ENCODE measurements around the gene CDHR4. TPM values are rescaled to one million over a fixed set of nuclear protein-coding genes. Genes with fewer than 3 reads are reported as not detected.

Gene CDHR4
- not detected for total RNA-seq
- not detected for polyA plus RNA-seq (2013, experiment 1 of 2)
- not detected for polyA plus RNA-seq (2013, experiment 2 of 2)
- long read RNA-seq, experiment 1, result 0 reads
- long read RNA-seq, experiment 2, result 0 reads
- long read RNA-seq, experiment 3, result 0 reads
- long read RNA-seq, experiment 4, result 0 reads

- Histone ChIP-seq H3K4me1 (ENCODE audit: control insufficient read depth, insufficient read depth, low read length) (no peaks in the 10 kb centered on the region), H3K9ac (ENCODE audit: extremely low read depth, low read length, poor library complexity, severe bottlenecking) (no peak within 1 kb of the TSS), H3K36me3 (ENCODE audit: control insufficient read depth, insufficient read depth, low read length) (no peaks in the 10 kb centered on the region), H3K4me3 (ENCODE audit: low read length) (no peak within 1 kb of the TSS), H3K9me3 (ENCODE audit: control insufficient read depth, low read length) (no peaks in the 10 kb centered on the region), H3K27me3 (ENCODE audit: control insufficient read depth, insufficient read depth, low read length, poor library complexity, severe bottlenecking) (peaks cover 41% of the 10 kb centered on the region), H3K27ac (ENCODE audit: low read depth, low read length) (no peak within 1 kb of the TSS)
- no peaks in the 10 kb centered on the region for H3K9me3 Mint-ChIP-seq
- H3K27me3 Mint-ChIP-seq (ENCODE audit: insufficient read depth), result peaks cover 55% of the 10 kb centered on the region
- peaks cover 4% of the 10 kb centered on the region for H3K4me1 Mint-ChIP-seq
- 81 to 87% methylated on average over 3 to 4 of the region's 4 CpGs for WGBS, 2 experiments (ENCODE audit: insufficient coverage in 1 of 2, insufficient read length in 1 of 2)
- DNase-seq, result no peak
- H3K4me3 Mint-ChIP-seq, result no peak within 1 kb of the TSS
- H3K36me3 Mint-ChIP-seq (ENCODE audit: low read depth), result no peaks in the 10 kb centered on the region
- no peak for TF ChIP-seq CTCF (conservative IDR thresholded peaks at IDR 0.05)
- H3K27ac Mint-ChIP-seq, result no peak within 1 kb of the TSS
Observed at GRCh38 chr3:49799761-49800160, at the start of gene CDHR4. TSS of gene CDHR4 (minus strand) at chr3:49799873. CDS start at chr3:49799812, 61 bp downstream.

GRCh38 chr3:49845694-49846093 lies 46.0 kb upstream of the CDHR4 start:
- 91 to 100% methylated on average over 1 to 3 of the region's 3 CpGs for WGBS, 2 experiments (ENCODE audit: insufficient coverage in 1 of 2, insufficient read length in 1 of 2)
- Histone ChIP-seq H3K9ac (ENCODE audit: extremely low read depth, low read length, poor library complexity, severe bottlenecking) (no peak overlapping the region), H3K9me3 (ENCODE audit: control insufficient read depth, low read length) (no peaks in the 10 kb centered on the region), H3K27me3 (ENCODE audit: control insufficient read depth, insufficient read depth, low read length, poor library complexity, severe bottlenecking) (no peaks in the 10 kb centered on the region), H3K4me3 (ENCODE audit: low read length) (no peak overlapping the region), H3K36me3 (ENCODE audit: control insufficient read depth, insufficient read depth, low read length) (peaks cover 41% of the 10 kb centered on the region), H3K27ac (ENCODE audit: low read depth, low read length) (no peak overlapping the region), H3K4me1 (ENCODE audit: control insufficient read depth, insufficient read depth, low read length) (no peaks in the 10 kb centered on the region)
- no peak for DNase-seq
- no peaks in the 10 kb centered on the region for H3K9me3 Mint-ChIP-seq
- H3K4me1 Mint-ChIP-seq, result no peaks in the 10 kb centered on the region
- TF ChIP-seq CTCF (conservative IDR thresholded peaks at IDR 0.05), result no peak
- H3K27me3 Mint-ChIP-seq (ENCODE audit: insufficient read depth), result no peaks in the 10 kb centered on the region
- H3K36me3 Mint-ChIP-seq (ENCODE audit: low read depth), result peaks cover 32% of the 10 kb centered on the region
- no peak overlapping the region for H3K4me3 Mint-ChIP-seq
- no peak overlapping the region for H3K27ac Mint-ChIP-seq

GRCh38 chr3:49844464-49845183 lies 45.0 kb upstream of the CDHR4 start:
- Histone ChIP-seq H3K9ac (ENCODE audit: extremely low read depth, low read length, poor library complexity, severe bottlenecking) (no peak overlapping the region), H3K27me3 (ENCODE audit: control insufficient read depth, insufficient read depth, low read length, poor library complexity, severe bottlenecking) (no peaks in the 10 kb centered on the region), H3K4me1 (ENCODE audit: control insufficient read depth, insufficient read depth, low read length) (no peaks in the 10 kb centered on the region), H3K36me3 (ENCODE audit: control insufficient read depth, insufficient read depth, low read length) (peaks cover 41% of the 10 kb centered on the region), H3K4me3 (ENCODE audit: low read length) (no peak overlapping the region), H3K9me3 (ENCODE audit: control insufficient read depth, low read length) (no peaks in the 10 kb centered on the region), H3K27ac (ENCODE audit: low read depth, low read length) (no peak overlapping the region)
- H3K36me3 Mint-ChIP-seq (ENCODE audit: low read depth), result peaks cover 29% of the 10 kb centered on the region
- no peak for DNase-seq
- no peak overlapping the region for H3K27ac Mint-ChIP-seq
- no peak for TF ChIP-seq CTCF (conservative IDR thresholded peaks at IDR 0.05)
- no peaks in the 10 kb centered on the region for H3K4me1 Mint-ChIP-seq
- no peak overlapping the region for H3K4me3 Mint-ChIP-seq
- no peaks in the 10 kb centered on the region for H3K27me3 Mint-ChIP-seq (ENCODE audit: insufficient read depth)
- WGBS, 2 experiments (ENCODE audit: insufficient coverage in 1 of 2, insufficient read length in 1 of 2), result 86 to 92% methylated on average over 3 to 5 of the region's 5 CpGs
- no peaks in the 10 kb centered on the region for H3K9me3 Mint-ChIP-seq

All from endodermal cell (in vitro differentiated cells).